AG04450 (cell line): ENCODE measurements around the gene ZDHHC4. TPM values are rescaled to one million over a fixed set of nuclear protein-coding genes. Genes with fewer than 3 reads are reported as not detected.
"Not testable (repeated sequence)": the region's sequence is repeated elsewhere in the genome, so short reads cannot be mapped to it uniquely, and the experiment has no call there.

Experiments used
- CTCF ChIA-PET: fragments of 300-600, 350-600 bp; formaldehyde crosslinking; extraction: SDS; loops from one replicate; lab custom pipeline; 2022; ENCODE audit warnings: antibody characterized with exemption, inconsistent platforms; lab: Charles Lee
- POLR2A ChIA-PET: fragments of 350-600 bp; formaldehyde crosslinking; extraction: SDS; loops from one replicate; lab custom pipeline; 2021; ENCODE audit warnings: antibody characterized with exemption, inconsistent platforms; lab: Yijun Ruan, JAX
- DNase-seq: peaks from one replicate; pipeline ENCODE4 v3.0.0-alpha.2; 2011; ENCODE audit warnings: low read depth, low spot score
- H3K27ac ChIP-seq: one replicate; pipeline ENCODE4 v1.5.1; 2012; ENCODE audit warnings: low read depth, low read length, control low read depth
- H3K27me3 ChIP-seq: one replicate; pipeline ENCODE4 v1.6.0; 2012; ENCODE audit warnings: low read length; ENCODE audit not compliant: control insufficient read depth, insufficient read depth
- H3K4me3 ChIP-seq: 2 replicates; pipeline ENCODE4 v1.5.1; 2011; ENCODE audit warnings: mild to moderate bottlenecking, low read depth, low read length, control low read depth
- H3K9me3 ChIP-seq: 2 replicates; pipeline ENCODE4 v1.5.1; 2012; ENCODE audit warnings: low read length; ENCODE audit not compliant: control insufficient read depth, insufficient read depth
- polyA plus RNA-seq: library from polyadenylated mRNA; depleted of rRNA; stranded (reverse); fragments of >200 nt; gene quantifications from 2 replicates; pipeline ENCODE4 v1.2.3, GENCODE V29; 2011; rRNA removed
- TF ChIP-seq, protein P1 (sequence below): IDR thresholded peaks from 2 replicates; pipeline ENCODE4 v1.5.1; 2011; ENCODE audit warnings: low read depth, low read length, control low read depth, inconsistent platforms

Gene ZDHHC4
- polyA plus RNA-seq, 1 experiment, result 99.4 TPM

DNA sequence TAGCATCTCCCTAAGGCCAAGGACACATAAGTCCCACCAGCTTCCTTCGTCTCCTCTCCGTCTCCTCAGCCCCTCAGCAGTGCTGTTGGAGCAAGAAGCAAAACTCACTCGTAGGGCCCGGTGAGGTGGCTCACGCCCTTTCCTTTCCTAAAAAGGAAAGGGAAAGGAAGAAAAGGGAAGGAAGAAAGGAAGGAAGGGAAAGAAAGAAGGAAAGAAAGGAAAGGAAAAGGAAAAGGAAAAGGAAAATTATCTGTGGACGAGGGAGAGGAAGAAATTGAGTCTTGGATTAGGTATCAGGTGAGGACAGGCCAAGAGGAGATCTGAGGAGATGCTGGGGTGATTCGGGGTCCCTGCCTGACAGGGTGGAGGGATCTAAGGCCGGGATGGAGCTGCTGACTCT is 56.8 kb downstream of the ZDHHC4 start:
- TF ChIP-seq, protein P1, sequence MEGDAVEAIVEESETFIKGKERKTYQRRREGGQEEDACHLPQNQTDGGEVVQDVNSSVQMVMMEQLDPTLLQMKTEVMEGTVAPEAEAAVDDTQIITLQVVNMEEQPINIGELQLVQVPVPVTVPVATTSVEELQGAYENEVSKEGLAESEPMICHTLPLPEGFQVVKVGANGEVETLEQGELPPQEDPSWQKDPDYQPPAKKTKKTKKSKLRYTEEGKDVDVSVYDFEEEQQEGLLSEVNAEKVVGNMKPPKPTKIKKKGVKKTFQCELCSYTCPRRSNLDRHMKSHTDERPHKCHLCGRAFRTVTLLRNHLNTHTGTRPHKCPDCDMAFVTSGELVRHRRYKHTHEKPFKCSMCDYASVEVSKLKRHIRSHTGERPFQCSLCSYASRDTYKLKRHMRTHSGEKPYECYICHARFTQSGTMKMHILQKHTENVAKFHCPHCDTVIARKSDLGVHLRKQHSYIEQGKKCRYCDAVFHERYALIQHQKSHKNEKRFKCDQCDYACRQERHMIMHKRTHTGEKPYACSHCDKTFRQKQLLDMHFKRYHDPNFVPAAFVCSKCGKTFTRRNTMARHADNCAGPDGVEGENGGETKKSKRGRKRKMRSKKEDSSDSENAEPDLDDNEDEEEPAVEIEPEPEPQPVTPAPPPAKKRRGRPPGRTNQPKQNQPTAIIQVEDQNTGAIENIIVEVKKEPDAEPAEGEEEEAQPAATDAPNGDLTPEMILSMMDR, result no peak
- no peak for DNase-seq
- POLR2A ChIA-PET, result no interaction called here
- H3K27ac ChIP-seq, result no peak overlapping the region
- H3K27me3 ChIP-seq, result no peaks in the 10 kb centered on the region
- H3K9me3 ChIP-seq, result no peaks in the 10 kb centered on the region; the same call in 1 of the 2 replicates
- CTCF ChIA-PET, result no interaction called here
- no peak overlapping the region for H3K4me3 ChIP-seq

DNA sequence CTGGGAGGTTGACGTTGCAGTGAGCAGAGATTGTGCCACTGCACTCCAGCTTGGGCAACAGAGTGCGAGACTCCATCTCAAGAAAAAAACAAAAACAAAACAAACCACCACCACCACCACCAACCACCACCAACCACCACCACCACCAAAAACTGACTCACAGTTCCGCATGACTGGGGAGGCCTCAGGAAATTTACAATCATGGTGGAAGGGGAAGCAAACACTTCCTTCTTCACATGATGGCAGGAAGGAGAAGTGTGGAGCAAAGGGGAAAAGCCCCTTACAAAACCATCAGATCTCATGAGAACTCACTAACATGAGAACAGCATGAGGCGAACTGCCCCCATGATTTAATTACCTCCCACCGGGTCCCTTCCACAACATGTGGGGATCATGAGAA is 57.7 kb downstream of the ZDHHC4 start:
- DNase-seq, H3K4me3 ChIP-seq, H3K27me3 ChIP-seq, CTCF ChIA-PET, H3K9me3 ChIP-seq, H3K27ac ChIP-seq, POLR2A ChIA-PET: not testable (repeated sequence)

DNA sequence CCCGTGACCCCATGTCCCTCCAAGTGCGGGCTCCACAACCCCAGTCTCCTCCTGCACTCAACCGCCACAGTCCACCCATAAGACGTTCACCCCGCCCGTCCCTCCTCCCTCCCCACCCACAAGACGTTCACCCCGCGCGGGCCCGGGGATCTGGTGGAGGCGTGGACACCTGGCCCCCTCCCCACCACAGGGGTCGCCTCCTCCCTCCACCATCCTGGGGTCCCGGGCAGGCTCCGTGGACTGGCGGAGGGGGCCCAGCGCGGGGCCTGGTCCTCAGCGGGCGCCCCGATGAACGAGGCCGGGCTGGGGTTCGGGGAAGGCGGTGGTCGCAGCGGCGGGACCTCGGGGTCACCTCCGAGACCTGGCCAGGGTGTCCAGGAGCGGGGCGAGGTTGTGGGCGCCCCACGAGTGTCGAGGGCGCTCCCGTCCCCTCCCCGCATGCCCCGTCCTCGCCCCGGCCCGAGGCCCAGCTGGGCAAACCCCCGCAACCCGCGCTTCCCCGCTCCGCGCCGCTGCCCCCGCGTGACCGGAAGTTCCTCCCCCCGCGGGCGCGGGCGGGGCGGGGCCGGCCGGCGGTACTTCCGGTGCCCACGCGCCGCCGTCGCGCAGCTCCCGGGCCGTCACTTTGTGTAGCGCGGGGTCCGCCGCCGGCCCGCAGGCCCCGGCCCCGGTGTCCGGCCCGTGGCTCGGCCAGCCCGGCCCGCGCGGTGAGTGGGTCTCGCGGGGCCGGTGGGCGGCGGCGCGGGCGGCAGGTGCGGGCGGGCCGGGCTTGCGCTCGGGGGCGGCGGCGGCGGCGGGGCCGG is 59.7 kb downstream of the ZDHHC4 start, which contains the start of gene ZNF316:
ZNF316 (plus strand) TSS at position 578 of the 803 bp plus-strand sequence. CDS start 5,092 bp downstream, outside the sequence.
- ChIA-PET POLR2A (interaction anchor here (0.7 to 1.3 kb wide), 2 partner anchors 47 to 70 kb away, joined by 3 to 5 read pairs; partner anchors contain the start of genes INTS15 and ZNF12), CTCF (no interaction called here)
- TF ChIP-seq, protein P1, result no peak
- H3K4me3 ChIP-seq, result peak within 1 kb of the TSS; percentile 71
- H3K27me3 ChIP-seq, result no peaks in the 10 kb centered on the region
- H3K9me3 ChIP-seq, result peaks cover 3% of the 10 kb centered on the region; the same call in 1 of the 2 replicates
- peak within 1 kb of the TSS; percentile 11 for H3K27ac ChIP-seq
- no peak for DNase-seq

DNA sequence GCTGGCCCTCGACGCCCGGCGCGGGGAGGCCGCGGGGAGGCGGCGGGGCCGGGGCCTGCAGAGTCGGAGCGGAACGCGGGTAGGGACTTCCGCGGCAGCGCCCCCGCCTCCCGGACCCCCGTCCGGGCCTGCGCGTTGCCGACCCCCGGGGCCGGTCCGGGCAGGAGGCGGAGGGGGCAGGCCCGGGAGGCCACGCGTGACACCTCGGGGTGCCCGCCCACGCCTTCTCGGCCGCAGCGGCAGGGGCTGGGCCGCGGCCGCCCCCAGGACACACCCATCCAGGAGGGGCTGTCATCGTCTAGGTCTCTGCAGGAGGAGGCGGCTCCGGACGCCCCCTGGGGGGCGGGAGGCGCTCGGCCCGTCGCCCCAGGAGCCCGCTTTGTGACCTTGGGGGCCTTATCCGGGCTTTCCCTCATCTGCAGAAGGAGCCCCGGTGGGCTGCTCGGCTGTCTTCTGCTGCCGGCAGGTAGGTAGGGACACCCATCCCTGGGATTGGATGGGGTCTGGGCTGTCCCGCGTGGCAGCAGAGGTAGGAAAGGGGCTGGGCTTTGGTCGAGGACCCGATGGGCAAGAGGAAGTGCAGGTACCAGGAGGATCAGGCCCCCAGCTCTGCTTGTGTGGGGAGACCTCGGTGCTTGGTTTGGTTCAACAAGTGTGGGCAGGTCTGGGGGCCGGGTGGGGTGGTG is 60.4 kb downstream of the ZDHHC4 start:
- H3K27ac ChIP-seq, result no peak overlapping the region

More for the DNA sequence above, 60.4 kb downstream of the ZDHHC4 start:
- CTCF ChIA-PET, result no interaction called here
- POLR2A ChIA-PET, result no interaction called here
- TF ChIP-seq, protein P1, result peak; percentile 43
- no peaks in the 10 kb centered on the region for H3K27me3 ChIP-seq
- peaks cover 3% of the 10 kb centered on the region; the same call in 1 of the 2 replicates for H3K9me3 ChIP-seq
- no peak for DNase-seq
- peak overlapping the region; percentile 71 for H3K4me3 ChIP-seq

Other genes with a start within 250 kb of the ZDHHC4 start
- gene FAM220A, start 228.5 kb upstream of the ZDHHC4 start, polyA plus RNA-seq, result 18.0 and 22.4 TPM in 2 replicates
- gene RAC1, start 202.9 kb upstream of the ZDHHC4 start, polyA plus RNA-seq, result 478 and 535 TPM in 2 replicates
- gene DAGLB, start 129.5 kb upstream of the ZDHHC4 start, polyA plus RNA-seq, result 23.1 and 25.3 TPM in 2 replicates
- 310 and 373 TPM in 2 replicates for gene KDELR2, start 93.3 kb upstream of the ZDHHC4 start, polyA plus RNA-seq
- 0.02 TPM in 1 of 2 replicates, not detected in the other for gene GRID2IP, start 26.0 kb upstream of the ZDHHC4 start, polyA plus RNA-seq
- gene INTS15, start 12.6 kb downstream of the ZDHHC4 start, polyA plus RNA-seq, result 17.1 and 17.6 TPM in 2 replicates
- 5.3 and 6.7 TPM in 2 replicates for gene ZNF853, start 38.2 kb downstream of the ZDHHC4 start, polyA plus RNA-seq
- 4.8 and 5.6 TPM in 2 replicates for gene ZNF316, start 59.9 kb downstream of the ZDHHC4 start, polyA plus RNA-seq
- 15.4 and 20.4 TPM in 2 replicates for gene ZNF12, start 129.5 kb downstream of the ZDHHC4 start, polyA plus RNA-seq
- not detected in 2 replicates for gene RSPH10B2, start 176.6 kb downstream of the ZDHHC4 start, polyA plus RNA-seq
- 44.1 and 47.1 TPM in 2 replicates for gene CCZ1B, start 248.8 kb downstream of the ZDHHC4 start, polyA plus RNA-seq